Activated naive CD8-positive, alpha-beta T cell treated with anti-CD3 and anti-CD28 coated beads for 36 hours (primary cell): ENCODE results near the gene ATF6. TPM values are rescaled to one million over a fixed set of nuclear protein-coding genes. Genes with fewer than 3 reads are reported as not detected.

ENCODE experiments used
- DNase-seq: peaks from one replicate; pipeline ENCODE4 v3.0.0; 2021
- H3K27ac Mint-ChIP-seq: one replicate; pipeline ENCODE4 v1.8.0; 2022; ENCODE audit warnings: mild to moderate bottlenecking, moderate library complexity, mixed read lengths
- H3K27me3 Mint-ChIP-seq: one replicate; pipeline ENCODE4 v1.8.0; 2022; ENCODE audit warnings: mild to moderate bottlenecking, mixed read lengths
- H3K36me3 Mint-ChIP-seq: one replicate; pipeline ENCODE4 v1.8.0; 2021; ENCODE audit warnings: mild to moderate bottlenecking, mixed read lengths
- H3K4me1 Mint-ChIP-seq: one replicate; pipeline ENCODE4 v1.8.0; 2021; ENCODE audit warnings: mixed read lengths
- H3K4me3 Mint-ChIP-seq: one replicate; pipeline ENCODE4 v1.8.0; 2022; ENCODE audit warnings: mild to moderate bottlenecking, moderate library complexity, mixed read lengths
- H3K9me3 Mint-ChIP-seq: one replicate; pipeline ENCODE4 v1.8.0; 2022; ENCODE audit warnings: mixed read lengths
- total RNA-seq, 2 experiments: library from RNA; stranded (reverse); gene quantifications; one replicate each; pipeline ENCODE4 v1.2.3, GENCODE V29; 2021

ATF6 gene
- total RNA-seq, 2 experiments from 2014 or later = 20.2 to 22.1 TPM

DNA sequence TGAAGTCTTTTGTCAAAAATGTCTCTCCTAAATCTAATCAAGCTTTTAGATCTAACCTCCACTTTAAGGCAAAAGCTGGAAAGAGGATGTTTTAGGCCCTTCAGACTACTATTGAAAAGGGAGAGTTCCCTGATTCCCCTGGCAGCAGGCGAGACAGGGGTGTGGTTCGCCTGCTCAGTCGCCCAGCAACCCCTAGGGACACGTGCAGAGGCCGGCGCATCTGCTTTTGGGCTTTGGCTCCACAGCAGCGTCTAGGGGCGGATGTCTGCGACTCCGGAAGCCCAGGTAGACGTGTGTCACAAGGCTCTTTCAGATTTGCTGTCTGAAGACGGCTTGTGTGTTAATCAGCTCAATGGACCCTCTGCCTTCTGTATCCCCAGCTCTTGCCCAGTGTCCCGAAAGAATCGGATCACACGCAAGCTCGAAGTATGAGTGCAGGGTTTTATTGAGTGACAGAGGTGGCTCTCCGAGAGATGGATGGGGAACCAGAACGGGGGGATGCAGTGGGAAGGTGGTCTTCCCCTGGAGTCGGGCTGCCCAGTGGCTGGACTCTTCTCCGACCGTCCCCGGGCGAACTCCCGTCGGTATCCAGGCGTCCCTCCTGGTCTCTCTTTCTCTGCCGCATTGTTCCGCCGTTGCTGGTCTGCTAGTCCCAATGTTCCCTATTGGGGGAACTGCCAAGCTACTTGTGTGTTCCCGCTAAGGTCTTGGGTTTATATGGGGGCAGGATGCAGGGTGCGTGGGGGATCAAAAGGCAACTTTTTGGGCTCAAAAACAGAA is 212.1 kb downstream of the ATF6 start:
- Mint-ChIP-seq H3K4me1 (no peaks in the 10 kb centered on the region), H3K4me3 (no peak overlapping the region), H3K27ac (no peak overlapping the region), H3K27me3 (no peaks in the 10 kb centered on the region), H3K36me3 (no peaks in the 10 kb centered on the region), H3K9me3 (no peaks in the 10 kb centered on the region)
- DNase-seq = no peak

DNA sequence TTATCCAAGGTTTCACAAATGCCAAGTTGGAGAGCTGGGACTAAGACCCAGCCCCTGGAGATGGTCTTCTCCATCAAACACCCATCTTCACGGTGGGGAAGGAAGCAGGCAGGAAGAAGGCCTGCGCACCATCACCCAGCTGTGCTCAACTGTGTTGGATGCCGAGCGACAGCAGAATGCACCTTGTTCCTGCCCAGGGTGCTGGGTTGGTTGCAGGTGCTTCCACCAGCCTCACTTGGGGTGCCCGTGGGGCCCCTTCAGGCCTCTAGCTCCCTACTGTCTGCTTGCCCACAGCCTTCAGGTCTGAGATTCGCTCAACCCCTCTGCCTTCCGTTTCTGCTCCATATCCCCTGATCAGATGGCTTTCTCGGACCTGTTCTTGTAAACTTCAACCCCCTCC is 215.0 kb downstream of the ATF6 start:
- no peaks in the 10 kb centered on the region for H3K36me3 Mint-ChIP-seq
- no peaks in the 10 kb centered on the region for H3K9me3 Mint-ChIP-seq
- no peak overlapping the region for H3K27ac Mint-ChIP-seq
- no peak overlapping the region for H3K4me3 Mint-ChIP-seq
- no peaks in the 10 kb centered on the region for H3K27me3 Mint-ChIP-seq
- DNase-seq = no peak
- H3K4me1 Mint-ChIP-seq = no peaks in the 10 kb centered on the region

DNA sequence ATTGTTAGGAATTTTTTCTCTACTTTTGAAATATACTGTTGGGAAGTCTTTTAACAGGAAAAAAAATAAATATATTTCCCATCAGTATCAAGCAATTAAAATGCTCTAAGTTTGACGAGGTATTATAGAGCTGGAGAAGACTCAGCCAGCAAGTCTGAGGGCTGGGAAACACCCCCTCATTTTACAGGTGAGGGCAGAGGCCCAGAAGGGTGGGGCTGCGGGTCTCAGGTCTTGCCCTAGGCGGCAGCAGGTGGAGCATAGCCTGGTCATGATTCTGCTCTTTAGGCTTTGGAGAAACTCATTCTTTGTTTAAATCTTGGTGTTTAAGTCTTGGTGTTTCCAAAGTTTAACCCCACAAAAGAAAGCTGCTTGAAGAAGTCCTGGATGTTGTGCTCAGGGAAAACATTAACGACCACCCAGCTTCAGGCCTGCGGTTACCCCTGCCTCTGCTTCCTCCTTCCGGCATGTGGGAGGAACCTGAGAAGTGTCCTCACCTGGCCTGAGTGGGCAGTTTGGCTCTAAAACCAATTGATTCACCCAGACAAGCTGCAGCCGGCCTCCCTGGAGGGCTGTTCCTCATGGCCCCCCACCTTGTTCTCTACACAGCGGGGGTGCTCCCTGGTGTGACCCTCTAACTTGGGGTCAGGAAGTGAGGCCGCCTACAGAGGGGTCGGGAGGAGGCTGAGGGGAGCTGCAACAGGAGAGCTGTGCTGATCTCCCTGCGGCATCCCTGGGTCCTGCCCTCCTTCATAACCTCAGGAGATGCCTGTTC is 215.8 kb downstream of the ATF6 start:
- Mint-ChIP-seq H3K27me3 (no peaks in the 10 kb centered on the region), H3K9me3 (peaks cover under 1% of the 10 kb centered on the region), H3K27ac (no peak overlapping the region), H3K4me3 (no peak overlapping the region), H3K36me3 (no peaks in the 10 kb centered on the region), H3K4me1 (no peaks in the 10 kb centered on the region)
- DNase-seq = no peak

DNA sequence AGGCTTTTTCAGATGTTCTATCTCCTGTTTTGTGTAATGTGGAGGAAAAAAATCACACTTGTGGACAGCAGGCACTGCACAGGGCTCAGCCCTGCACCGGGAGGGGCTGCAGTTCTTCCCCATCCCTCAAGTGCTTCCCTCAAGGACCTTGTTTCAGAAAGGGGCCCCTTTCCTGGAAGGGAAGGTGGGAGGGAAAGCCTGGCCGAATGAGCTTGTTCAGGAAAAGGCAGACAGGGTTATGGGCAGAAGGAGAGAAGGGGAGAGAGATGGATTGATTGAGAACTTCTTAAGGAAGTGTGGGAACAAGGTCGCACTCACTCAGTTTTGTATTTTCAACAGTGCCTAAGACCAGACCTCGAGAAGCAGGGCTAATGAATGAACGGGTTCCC is 216.4 kb downstream of the ATF6 start:
- no peaks in the 10 kb centered on the region for H3K4me1 Mint-ChIP-seq
- peaks cover 4% of the 10 kb centered on the region for H3K9me3 Mint-ChIP-seq
- no peak overlapping the region for H3K27ac Mint-ChIP-seq
- DNase-seq = no peak
- no peak overlapping the region for H3K4me3 Mint-ChIP-seq
- no peaks in the 10 kb centered on the region for H3K27me3 Mint-ChIP-seq
- H3K36me3 Mint-ChIP-seq = no peaks in the 10 kb centered on the region

DNA sequence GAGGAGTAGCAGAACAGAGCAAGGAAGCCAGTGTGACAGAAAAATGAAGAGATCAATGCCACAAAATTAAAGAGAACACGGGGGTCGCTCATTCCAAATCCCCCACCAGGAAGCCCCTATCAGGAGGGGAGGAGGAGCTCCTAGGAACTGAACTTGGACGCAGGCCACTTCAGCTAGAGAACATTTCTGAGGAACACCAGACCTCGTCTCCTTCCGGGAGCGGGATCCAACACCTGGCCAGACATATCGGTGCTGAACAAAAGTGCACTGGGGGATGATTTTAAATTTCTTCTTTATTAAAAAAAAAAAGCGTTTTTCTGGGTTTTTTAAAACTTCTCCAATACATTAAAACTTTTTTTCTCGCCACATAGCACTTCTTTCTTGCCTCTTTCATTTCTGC is 216.8 kb downstream of the ATF6 start:
- Mint-ChIP-seq H3K27ac (no peak overlapping the region), H3K4me3 (no peak overlapping the region), H3K36me3 (no peaks in the 10 kb centered on the region), H3K9me3 (peaks cover 4% of the 10 kb centered on the region), H3K4me1 (no peaks in the 10 kb centered on the region), H3K27me3 (no peaks in the 10 kb centered on the region)
- no peak for DNase-seq

DNA sequence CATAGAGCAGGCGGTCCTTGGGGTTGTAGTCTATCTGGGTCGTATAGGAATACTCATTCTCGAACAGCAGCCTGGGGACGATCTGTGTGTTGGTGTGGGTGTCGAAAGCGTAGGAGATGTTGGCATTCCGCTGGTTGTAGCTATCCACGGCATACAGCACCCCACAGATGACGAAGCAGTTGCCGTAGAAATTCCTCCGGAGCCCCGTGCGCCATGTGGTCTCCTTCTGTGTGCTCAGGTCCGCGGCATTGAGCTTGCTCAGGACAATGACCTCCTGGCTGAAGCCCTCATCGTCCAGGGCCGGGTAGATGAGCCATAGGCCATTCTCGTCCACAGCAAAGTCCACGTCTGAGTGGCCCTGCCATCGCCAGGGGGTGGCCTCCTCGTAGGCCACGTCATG is 217.6 kb downstream of the ATF6 start:
- Mint-ChIP-seq H3K27me3 (no peaks in the 10 kb centered on the region), H3K27ac (no peak overlapping the region), H3K9me3 (peaks cover 4% of the 10 kb centered on the region), H3K36me3 (no peaks in the 10 kb centered on the region), H3K4me1 (no peaks in the 10 kb centered on the region), H3K4me3 (no peak overlapping the region)
- DNase-seq = no peak

DNA sequence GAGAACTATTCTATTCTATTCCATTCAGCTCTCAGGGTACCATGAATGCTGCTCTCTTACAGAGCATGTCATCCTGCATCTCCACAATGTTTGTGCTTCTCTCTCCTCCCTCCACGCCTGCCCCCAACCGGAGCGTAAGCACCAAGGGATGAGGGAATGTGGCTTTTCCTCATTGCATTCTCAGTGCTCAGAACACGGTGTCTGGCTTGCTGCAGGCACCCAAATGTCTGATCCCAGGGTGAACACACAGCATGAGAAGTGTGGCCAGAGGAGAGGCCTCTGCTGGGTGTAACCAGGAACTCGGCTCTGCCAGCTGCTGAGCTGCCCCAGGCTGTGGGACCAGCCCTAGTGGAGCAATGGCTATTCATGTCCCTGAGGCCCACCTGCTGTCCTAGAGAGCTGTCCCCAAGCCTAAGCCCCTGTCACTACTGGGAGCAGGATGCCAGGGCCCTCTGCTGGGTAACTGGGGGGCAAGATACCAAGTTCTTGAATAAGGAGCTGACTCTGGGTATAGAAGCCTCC is 219.2 kb downstream of the ATF6 start:
- peaks cover 4% of the 10 kb centered on the region for H3K9me3 Mint-ChIP-seq
- H3K36me3 Mint-ChIP-seq = no peaks in the 10 kb centered on the region
- DNase-seq = no peak
- H3K27ac Mint-ChIP-seq = no peak overlapping the region
- H3K4me1 Mint-ChIP-seq = no peaks in the 10 kb centered on the region
- H3K27me3 Mint-ChIP-seq = no peaks in the 10 kb centered on the region
- H3K4me3 Mint-ChIP-seq = no peak overlapping the region

DNA sequence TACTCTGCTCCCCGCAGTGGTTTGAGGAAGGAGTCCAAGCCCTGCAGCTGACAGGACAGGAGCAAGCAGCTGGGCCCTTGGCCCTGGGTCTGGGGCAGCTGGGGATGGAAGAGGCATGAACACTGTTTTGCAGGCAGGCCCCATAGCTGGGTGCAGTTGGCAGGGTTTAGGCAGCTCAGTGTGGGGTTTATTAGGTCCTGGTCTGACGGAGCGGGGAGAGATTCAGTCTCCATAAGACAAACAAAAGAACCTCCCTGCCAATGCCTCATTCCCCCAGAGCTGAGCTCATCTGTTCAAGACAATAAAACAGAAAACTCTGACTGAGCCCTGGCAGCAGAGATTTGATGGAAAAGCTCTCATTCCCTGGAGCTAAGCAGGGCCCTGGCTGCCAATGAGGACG is 220.2 kb downstream of the ATF6 start:
- no peaks in the 10 kb centered on the region for H3K27me3 Mint-ChIP-seq
- no peak for DNase-seq
- peaks cover 4% of the 10 kb centered on the region for H3K9me3 Mint-ChIP-seq
- H3K36me3 Mint-ChIP-seq = no peaks in the 10 kb centered on the region
- no peaks in the 10 kb centered on the region for H3K4me1 Mint-ChIP-seq
- H3K4me3 Mint-ChIP-seq = no peak overlapping the region
- H3K27ac Mint-ChIP-seq = no peak overlapping the region

DNA sequence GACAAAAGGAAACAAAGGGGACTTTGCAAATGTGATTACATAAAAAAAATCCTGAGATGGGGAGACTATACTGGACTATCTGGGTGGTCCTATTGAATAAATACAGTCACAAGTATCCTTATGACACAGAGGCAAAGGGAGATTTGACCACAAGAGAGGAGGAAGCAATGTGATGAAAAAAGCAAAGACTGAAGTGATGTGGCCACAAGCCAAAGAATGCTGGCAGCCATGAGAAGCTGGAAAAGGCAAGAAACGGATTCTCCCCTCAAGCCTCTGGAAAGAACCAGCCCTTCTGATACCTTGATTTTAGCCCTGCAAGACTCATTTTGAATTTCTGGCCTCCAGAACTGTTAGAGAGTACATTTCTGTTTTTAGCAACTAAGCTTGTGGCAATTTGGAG is 221.2 kb downstream of the ATF6 start:
- H3K4me3 Mint-ChIP-seq = no peak overlapping the region
- DNase-seq = no peak
- H3K27me3 Mint-ChIP-seq = no peaks in the 10 kb centered on the region
- no peak overlapping the region for H3K27ac Mint-ChIP-seq
- H3K9me3 Mint-ChIP-seq = peaks cover 4% of the 10 kb centered on the region
- H3K4me1 Mint-ChIP-seq = no peaks in the 10 kb centered on the region
- no peaks in the 10 kb centered on the region for H3K36me3 Mint-ChIP-seq

DNA sequence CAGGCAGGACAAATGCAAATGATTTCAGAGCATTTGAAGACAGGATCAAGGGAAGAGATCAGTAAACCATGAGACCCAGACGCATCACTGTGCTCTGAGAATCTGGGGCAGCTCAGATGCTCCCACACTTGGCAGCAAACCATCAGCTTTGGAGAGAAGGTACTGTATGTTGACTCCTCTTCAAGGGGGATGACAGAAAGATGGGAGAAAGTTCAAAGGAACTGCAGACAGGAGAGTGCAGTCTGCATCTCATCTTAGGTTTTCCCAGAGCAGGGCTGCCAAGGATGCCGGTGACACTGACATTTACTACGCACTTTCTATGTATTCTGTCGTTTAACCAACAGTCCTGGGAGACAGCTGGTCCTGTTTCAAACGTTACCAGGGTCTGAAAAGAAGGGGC is 221.8 kb downstream of the ATF6 start:
- Mint-ChIP-seq H3K27me3 (no peaks in the 10 kb centered on the region), H3K4me1 (no peaks in the 10 kb centered on the region), H3K9me3 (peaks cover 7% of the 10 kb centered on the region), H3K27ac (no peak overlapping the region), H3K4me3 (no peak overlapping the region), H3K36me3 (no peaks in the 10 kb centered on the region)
- no peak for DNase-seq

DNA sequence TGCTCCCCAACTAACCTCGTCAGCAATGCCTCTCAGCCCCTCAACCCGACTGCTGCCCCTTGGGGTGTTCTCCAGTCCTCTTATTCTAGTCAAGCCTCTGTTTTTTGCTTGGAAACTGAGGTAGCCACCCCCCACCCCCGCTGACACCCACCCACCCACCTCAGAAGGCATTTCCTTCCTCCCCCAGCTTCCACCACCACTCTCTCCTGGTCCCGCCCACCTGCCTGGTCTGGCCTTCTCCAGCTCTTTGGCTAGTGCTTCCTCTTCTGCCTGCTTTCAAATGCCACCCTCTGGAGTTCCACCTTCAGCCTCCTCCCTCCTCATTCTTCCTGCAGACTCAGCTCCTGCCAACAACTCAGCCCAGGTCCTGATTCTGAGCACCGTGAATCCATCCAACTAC is 222.3 kb downstream of the ATF6 start:
- Mint-ChIP-seq H3K27me3 (no peaks in the 10 kb centered on the region), H3K27ac (no peak overlapping the region), H3K4me1 (no peaks in the 10 kb centered on the region), H3K4me3 (no peak overlapping the region), H3K36me3 (no peaks in the 10 kb centered on the region), H3K9me3 (peaks cover 9% of the 10 kb centered on the region)
- no peak for DNase-seq

DNA sequence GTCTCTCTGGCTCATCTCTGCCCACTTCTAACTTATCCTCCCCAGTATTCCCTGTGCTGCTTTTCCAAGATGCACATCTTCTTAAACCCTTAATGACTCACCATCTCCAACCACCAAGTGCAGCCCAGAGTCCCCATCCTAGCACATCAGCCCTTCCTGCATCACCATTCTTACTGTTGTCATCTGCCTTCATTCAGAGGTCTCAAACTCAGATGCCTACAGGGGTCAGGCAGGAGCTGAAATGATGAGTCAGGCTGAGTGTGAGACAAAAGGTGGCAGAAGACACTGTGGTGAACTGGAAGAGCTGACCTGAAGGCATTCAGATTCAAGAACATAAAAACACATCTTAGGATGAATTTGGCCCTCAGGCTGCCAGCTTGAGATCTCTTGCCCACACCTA is 223.0 kb downstream of the ATF6 start:
- no peak for DNase-seq
- Mint-ChIP-seq H3K27me3 (no peaks in the 10 kb centered on the region), H3K4me3 (no peak overlapping the region), H3K27ac (no peak overlapping the region), H3K36me3 (no peaks in the 10 kb centered on the region), H3K4me1 (no peaks in the 10 kb centered on the region), H3K9me3 (peaks cover 9% of the 10 kb centered on the region)

DNA sequence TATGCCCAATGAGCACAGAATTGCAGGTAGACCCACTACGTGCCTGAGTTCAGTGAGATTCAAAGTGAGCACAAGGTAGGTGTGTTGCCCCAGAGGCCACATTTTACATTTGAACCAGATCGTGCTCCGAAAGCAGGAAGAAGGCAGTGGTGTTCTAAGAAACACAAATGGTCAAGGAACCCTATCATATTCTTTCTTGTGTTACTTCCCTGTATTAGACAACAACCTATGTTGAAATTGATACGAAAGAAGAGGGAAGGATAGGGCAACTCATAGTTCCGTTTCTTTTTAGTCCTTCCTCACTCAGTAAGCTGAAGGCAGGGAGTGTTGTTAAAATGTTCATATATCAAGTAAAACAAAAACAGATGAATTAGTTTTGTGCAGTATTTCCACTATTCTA is 223.7 kb downstream of the ATF6 start:
- Mint-ChIP-seq H3K36me3 (no peaks in the 10 kb centered on the region), H3K27me3 (no peaks in the 10 kb centered on the region), H3K4me1 (no peaks in the 10 kb centered on the region), H3K4me3 (no peak overlapping the region), H3K9me3 (peaks cover 9% of the 10 kb centered on the region), H3K27ac (no peak overlapping the region)
- no peak for DNase-seq

DNA sequence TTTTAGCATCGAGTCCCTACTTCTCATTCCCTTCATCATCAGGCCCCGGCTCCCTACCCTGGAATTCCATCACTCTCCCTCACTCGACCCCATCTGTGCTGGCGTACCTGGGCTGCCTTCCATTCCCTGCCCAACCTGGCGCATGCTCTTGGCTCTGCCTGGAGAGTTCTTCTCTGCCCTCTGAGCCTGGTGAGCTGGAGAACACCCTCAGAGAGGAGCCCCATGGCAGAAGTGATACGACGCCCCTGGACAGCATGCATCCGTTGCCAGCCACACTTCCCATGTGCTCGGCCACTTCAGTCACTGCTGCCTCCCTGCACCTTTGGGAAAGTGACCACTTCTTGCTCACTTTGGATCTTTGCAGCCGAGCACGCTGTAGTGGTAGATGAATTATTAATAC is 227.5 kb downstream of the ATF6 start:
- DNase-seq = no peak
- Mint-ChIP-seq H3K9me3 (peaks cover 5% of the 10 kb centered on the region), H3K27ac (no peak overlapping the region), H3K4me3 (no peak overlapping the region), H3K36me3 (no peaks in the 10 kb centered on the region), H3K4me1 (no peaks in the 10 kb centered on the region), H3K27me3 (no peaks in the 10 kb centered on the region)

DNA sequence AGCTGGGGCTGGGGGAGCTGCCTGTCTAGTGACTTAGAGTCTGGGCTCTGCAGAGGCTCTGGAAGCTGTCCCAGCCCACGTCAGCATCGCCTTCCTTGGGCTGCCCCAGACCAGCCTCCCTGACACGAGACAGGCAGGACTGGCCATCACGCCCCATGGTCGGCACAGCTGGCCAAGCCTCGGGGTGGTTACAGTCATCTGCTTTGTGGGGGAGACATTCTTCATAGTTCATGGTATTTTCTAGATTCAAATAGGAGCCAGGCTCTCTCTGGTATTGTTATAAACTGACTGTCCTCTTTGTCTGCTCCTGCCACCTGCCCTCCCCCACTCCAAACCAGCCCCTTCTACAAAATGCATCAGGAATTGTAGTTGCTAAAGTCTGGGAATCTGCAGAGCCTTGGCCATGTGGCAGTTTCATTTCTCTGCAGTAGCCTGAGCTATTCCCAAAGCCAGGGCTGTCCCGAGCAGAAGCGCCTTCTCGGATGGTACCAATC is 228.1 kb downstream of the ATF6 start:
- H3K36me3 Mint-ChIP-seq = no peaks in the 10 kb centered on the region
- H3K9me3 Mint-ChIP-seq = peaks cover 5% of the 10 kb centered on the region
- H3K4me3 Mint-ChIP-seq = no peak overlapping the region
- DNase-seq = no peak
- no peaks in the 10 kb centered on the region for H3K4me1 Mint-ChIP-seq
- no peak overlapping the region for H3K27ac Mint-ChIP-seq
- no peaks in the 10 kb centered on the region for H3K27me3 Mint-ChIP-seq

DNA sequence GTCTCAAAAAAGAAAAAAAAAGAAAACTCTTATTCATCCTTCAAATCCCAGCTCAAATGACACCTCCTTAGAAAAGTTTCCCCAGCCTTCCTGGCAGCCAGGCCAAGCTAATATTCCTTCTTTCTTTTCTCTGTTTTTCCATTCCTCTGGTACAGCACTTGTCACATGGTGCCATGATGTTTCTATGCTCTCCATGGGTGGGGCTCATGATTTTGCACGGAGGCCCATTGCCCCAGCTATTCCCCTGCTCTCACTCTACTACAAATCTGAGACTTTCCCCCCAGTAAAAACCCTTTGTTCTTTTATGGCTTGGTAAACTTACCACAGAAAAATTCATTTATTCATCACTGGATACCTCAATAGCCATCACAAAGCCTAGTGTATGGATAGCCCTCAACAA is 231.0 kb downstream of the ATF6 start:
- Mint-ChIP-seq H3K4me3 (no peak overlapping the region), H3K36me3 (no peaks in the 10 kb centered on the region), H3K27me3 (no peaks in the 10 kb centered on the region), H3K9me3 (peaks cover 5% of the 10 kb centered on the region), H3K4me1 (no peaks in the 10 kb centered on the region), H3K27ac (no peak overlapping the region)
- no peak for DNase-seq
